Trophoblast cell (in vitro differentiated cells and primary cell): ENCODE measurements around the gene ANG.

Source experiments
- DNase-seq, 2 donors: peaks; one replicate each; pipeline ENCODE4 v3.0.0-alpha.2; 2016
- H2AFZ ChIP-seq: 2 replicates; pipeline ENCODE4 v1.6.1; 2013; ENCODE audit warnings: low read length, moderate library complexity, mild to moderate bottlenecking; ENCODE audit not compliant: insufficient read depth, poor library complexity
- H2AK5ac ChIP-seq: 2 replicates; pipeline ENCODE4 v1.6.1; 2013; ENCODE audit warnings: mild to moderate bottlenecking, low read length
- H2BK120ac ChIP-seq: 2 replicates; pipeline ENCODE4 v1.6.1; 2013; ENCODE audit warnings: low read length, mild to moderate bottlenecking, moderate library complexity; ENCODE audit not compliant: insufficient read depth, poor library complexity
- H2BK12ac ChIP-seq: 2 replicates; pipeline ENCODE4 v1.6.1; 2013; ENCODE audit warnings: mild to moderate bottlenecking, low read length, moderate library complexity
- H2BK5ac ChIP-seq: 2 replicates; pipeline ENCODE4 v1.6.1; 2013; ENCODE audit warnings: low read length, low read depth, moderate library complexity, mild to moderate bottlenecking; ENCODE audit not compliant: poor library complexity
- H3K14ac ChIP-seq: 2 replicates; pipeline ENCODE4 v1.6.1; 2013; ENCODE audit warnings: mild to moderate bottlenecking, low read length
- H3K18ac ChIP-seq: 2 replicates; pipeline ENCODE4 v1.6.1; 2013; ENCODE audit warnings: mild to moderate bottlenecking, low read length
- H3K23ac ChIP-seq: 2 replicates; pipeline ENCODE4 v1.6.1; 2013; ENCODE audit warnings: low read length
- H3K27ac ChIP-seq: 2 replicates; pipeline ENCODE4 v1.5.1; 2013; ENCODE audit warnings: low read depth, mild to moderate bottlenecking, inconsistent platforms, low read length, moderate library complexity
- H3K27me3 ChIP-seq: 2 replicates; pipeline ENCODE4 v1.6.1; 2013; ENCODE audit warnings: inconsistent platforms, mild to moderate bottlenecking, low read length, moderate library complexity; ENCODE audit not compliant: insufficient read depth
- H3K36me3 ChIP-seq, 2 experiments: 1 replicate in 1 of 2; 2 replicates in 1 of 2; pipeline ENCODE4 v1.6.1; 2013; ENCODE audit warnings: low read length in 2 of 2, mild to moderate bottlenecking in 2 of 2, moderate library complexity in 1 of 2; ENCODE audit not compliant: insufficient read depth in 2 of 2, control insufficient read depth in 1 of 2
- H3K4ac ChIP-seq: 2 replicates; pipeline ENCODE4 v1.6.1; 2013; ENCODE audit warnings: low read depth, mild to moderate bottlenecking, low read length, moderate library complexity
- H3K4me1 ChIP-seq, 2 experiments: 1 replicate in 1 of 2; 2 replicates in 1 of 2; pipeline ENCODE4 v1.6.1; 2013; ENCODE audit warnings: low read length in 2 of 2, mild to moderate bottlenecking in 2 of 2, moderate library complexity in 1 of 2; ENCODE audit not compliant: insufficient read depth in 2 of 2, control insufficient read depth in 1 of 2
- H3K4me2 ChIP-seq: 2 replicates; pipeline ENCODE4 v1.6.1; 2013; ENCODE audit warnings: inconsistent platforms, mild to moderate bottlenecking, low read length, moderate library complexity
- H3K4me3 ChIP-seq: 2 replicates; pipeline ENCODE4 v1.5.1; 2013; ENCODE audit warnings: mild to moderate bottlenecking, low read depth, low read length, inconsistent platforms
- H3K79me1 ChIP-seq: one replicate; pipeline ENCODE4 v1.6.1; 2013; ENCODE audit warnings: low read length
- H3K79me2 ChIP-seq: 2 replicates; pipeline ENCODE4 v1.6.1; 2013; ENCODE audit warnings: low read length, mild to moderate bottlenecking; ENCODE audit not compliant: control insufficient read depth, insufficient read depth, poor library complexity
- H3K9ac ChIP-seq: 2 replicates; pipeline ENCODE4 v1.6.1; 2013; ENCODE audit warnings: mild to moderate bottlenecking, low read length
- H3K9me3 ChIP-seq: 2 replicates; pipeline ENCODE4 v1.6.1; 2013; ENCODE audit warnings: low read depth, mild to moderate bottlenecking, control low read depth, inconsistent platforms, low read length; ENCODE audit not compliant: insufficient read depth
- H4K12ac ChIP-seq: 2 replicates; pipeline ENCODE4 v1.6.1; 2013; ENCODE audit warnings: low read depth, mild to moderate bottlenecking, low read length, moderate library complexity
- H4K8ac ChIP-seq: 2 replicates; pipeline ENCODE4 v1.6.1; 2013; ENCODE audit warnings: low read depth, mild to moderate bottlenecking, low read length, moderate library complexity
- H4K91ac ChIP-seq: one replicate; pipeline ENCODE4 v1.6.1; 2013; ENCODE audit warnings: low read depth, mild to moderate bottlenecking, low read length, moderate library complexity
- WGBS: extraction: QIAGEN DNeasy Blood & Tissue Kit; methylation state at CpG from one replicate; pipeline ENCODE4 v1.1.7; 2013; ENCODE audit warnings: missing lambda C conversion rate; ENCODE audit not compliant: insufficient read length, insufficient coverage; ENCODE audit errors: extremely low coverage; 5-methylcytosine and 5-hydroxymethylcytosine counted together

Gene ANG

GRCh38 chr14:20667957-20668356 lies 20.6 kb upstream of the ANG start:
- H3K4me1 ChIP-seq, result peaks cover 0 to 4% of the 10 kb centered on the region in 2 experiments
- H2AFZ ChIP-seq, result no peak overlapping the region
- H3K79me1 ChIP-seq, result no peaks in the 10 kb centered on the region
- H3K27ac ChIP-seq, result no peak overlapping the region
- no peak overlapping the region for H3K18ac ChIP-seq
- H2BK5ac ChIP-seq, result no peak overlapping the region
- no peak overlapping the region for H3K14ac ChIP-seq
- H4K91ac ChIP-seq, result no peak overlapping the region
- H3K9ac ChIP-seq, result no peak overlapping the region
- DNase-seq, result no peak
- H3K4me2 ChIP-seq, result no peak overlapping the region
- no peak overlapping the region for H3K23ac ChIP-seq
- H3K36me3 ChIP-seq, result no peaks in the 10 kb centered on the region
- H3K4me3 ChIP-seq, result no peak overlapping the region
- no peaks in the 10 kb centered on the region for H3K79me2 ChIP-seq
- peaks cover 6% of the 10 kb centered on the region for H3K27me3 ChIP-seq
- no peak overlapping the region for H3K4ac ChIP-seq
- no peak overlapping the region for H4K12ac ChIP-seq
- H2BK12ac ChIP-seq, result no peak overlapping the region
- WGBS, result no CpG with 5 or more reads among the region's 2 CpGs
- H2BK120ac ChIP-seq, result no peak overlapping the region
- H4K8ac ChIP-seq, result no peak overlapping the region
- no peak overlapping the region for H2AK5ac ChIP-seq
- no peaks in the 10 kb centered on the region for H3K9me3 ChIP-seq

GRCh38 chr14:20668969-20669368 lies 19.6 kb upstream of the ANG start:
- no peaks in the 10 kb centered on the region for H3K4me1 ChIP-seq
- H3K9ac ChIP-seq, result no peak overlapping the region
- H2BK120ac ChIP-seq, result no peak overlapping the region
- H3K27ac ChIP-seq, result no peak overlapping the region
- no peak overlapping the region for H4K12ac ChIP-seq
- H3K27me3 ChIP-seq, result peaks cover 2% of the 10 kb centered on the region
- no peaks in the 10 kb centered on the region for H3K36me3 ChIP-seq
- no peaks in the 10 kb centered on the region for H3K79me1 ChIP-seq
- no peak overlapping the region for H3K18ac ChIP-seq
- no peak overlapping the region for H2AFZ ChIP-seq
- no peak overlapping the region for H2BK5ac ChIP-seq
- H3K79me2 ChIP-seq, result no peaks in the 10 kb centered on the region
- H3K4ac ChIP-seq, result no peak overlapping the region
- H4K8ac ChIP-seq, result no peak overlapping the region
- H3K4me2 ChIP-seq, result no peak overlapping the region
- no peaks in the 10 kb centered on the region for H3K9me3 ChIP-seq
- no peak overlapping the region for H4K91ac ChIP-seq
- WGBS, result no CpG with 5 or more reads among the region's 2 CpGs
- H3K4me3 ChIP-seq, result no peak overlapping the region
- no peak overlapping the region for H2BK12ac ChIP-seq
- DNase-seq, result no peak
- H2AK5ac ChIP-seq, result no peak overlapping the region
- no peak overlapping the region for H3K14ac ChIP-seq
- no peak overlapping the region for H3K23ac ChIP-seq

DNA sequence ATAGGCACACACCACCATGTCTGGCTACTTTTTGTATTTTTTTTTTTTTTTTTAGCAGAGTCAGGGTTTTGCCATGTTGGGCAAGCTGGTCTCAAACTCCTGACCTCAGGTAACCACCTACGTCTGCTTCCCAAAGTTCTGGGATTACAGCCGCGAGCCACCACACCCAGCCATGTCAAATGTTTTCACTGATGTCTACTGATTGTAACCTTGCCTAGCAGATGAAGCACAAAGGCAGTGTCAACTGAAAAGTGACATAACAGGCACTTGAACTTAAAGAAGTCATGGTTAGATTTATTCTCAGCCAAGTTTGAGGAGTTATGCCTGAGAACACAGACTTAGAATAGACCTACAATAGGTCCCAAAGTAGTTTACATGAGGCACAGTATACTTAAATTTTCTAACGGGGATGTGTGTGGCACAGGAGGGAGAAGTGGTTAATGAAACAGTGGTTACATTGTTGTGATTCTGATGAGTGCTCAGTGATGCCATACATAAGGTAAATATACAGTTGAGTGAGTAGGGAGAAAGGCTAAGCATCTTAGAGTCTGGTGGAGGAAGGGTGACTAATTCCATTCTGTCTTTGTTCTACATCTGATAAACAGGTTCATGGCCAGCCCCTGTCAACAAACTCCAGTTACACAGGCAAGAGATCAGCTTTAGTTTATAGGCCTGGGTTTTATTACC lies 16.8 kb upstream of the ANG start:
- no peak overlapping the region for H3K9ac ChIP-seq
- H3K23ac ChIP-seq, result no peak overlapping the region
- no peak overlapping the region for H4K8ac ChIP-seq
- no peak overlapping the region for H3K4me2 ChIP-seq
- no peak overlapping the region for H2BK120ac ChIP-seq
- H2AK5ac ChIP-seq, result no peak overlapping the region
- H3K36me3 ChIP-seq, result no peaks in the 10 kb centered on the region
- no peak overlapping the region for H2BK5ac ChIP-seq
- H3K4me3 ChIP-seq, result no peak overlapping the region
- peak in 1 of 2 donors; percentile 45 for DNase-seq
- no peak overlapping the region for H2BK12ac ChIP-seq
- no peaks in the 10 kb centered on the region for H3K27me3 ChIP-seq
- H3K4me1 ChIP-seq, result no peaks in the 10 kb centered on the region
- no peak overlapping the region for H4K12ac ChIP-seq
- H2AFZ ChIP-seq, result no peak overlapping the region
- WGBS, result no CpG with 5 or more reads among the region's 4 CpGs
- no peak overlapping the region for H3K14ac ChIP-seq
- H4K91ac ChIP-seq, result no peak overlapping the region
- no peaks in the 10 kb centered on the region for H3K9me3 ChIP-seq
- H3K79me1 ChIP-seq, result no peaks in the 10 kb centered on the region
- H3K27ac ChIP-seq, result no peak overlapping the region
- H3K79me2 ChIP-seq, result no peaks in the 10 kb centered on the region
- no peak overlapping the region for H3K18ac ChIP-seq
- H3K4ac ChIP-seq, result no peak overlapping the region

GRCh38 chr14:20675669-20676068 lies 12.9 kb upstream of the ANG start:
- Histone ChIP-seq H3K4ac (no peak overlapping the region), H3K79me2 (no peaks in the 10 kb centered on the region), H2BK120ac (no peak overlapping the region), H3K36me3 (no peaks in the 10 kb centered on the region), H3K27ac (no peak overlapping the region), H2AK5ac (no peak overlapping the region), H3K9ac (no peak overlapping the region), H3K27me3 (no peaks in the 10 kb centered on the region), H2BK5ac (no peak overlapping the region), H4K91ac (no peak overlapping the region), H3K14ac (no peak overlapping the region), H3K4me2 (no peak overlapping the region), H3K18ac (no peak overlapping the region), H2BK12ac (no peak overlapping the region), H4K12ac (no peak overlapping the region), H3K23ac (no peak overlapping the region), H3K4me1 (peaks cover 0 to 4% of the 10 kb centered on the region in 2 experiments), H3K9me3 (no peaks in the 10 kb centered on the region), H3K79me1 (no peaks in the 10 kb centered on the region), H4K8ac (no peak overlapping the region), H3K4me3 (no peak overlapping the region), H2AFZ (no peak overlapping the region)
- no peak for DNase-seq
- no CpG with 5 or more reads among the region's 2 CpGs for WGBS
